GM21526 (cell line): ENCODE measurements around the gene ZBTB12.
A peak's percentile ranks its signal among the peaks of the same experiment; 100 is the strongest.
"Not testable (repeated sequence)": the region's sequence is repeated elsewhere in the genome, so short reads cannot be mapped to it uniquely, and the experiment has no call there.

Experiments used
- ATAC-seq: cut with Tn5 transposase; IDR thresholded peaks from one replicate; pipeline ENCODE4 v1.9.1; 2021; ENCODE audit warnings: moderate library complexity; ENCODE audit not compliant: unreplicated experiment, low FRiP score

Gene ZBTB12

GRCh38 chr6:31877651-31878161, 24.2 kb downstream of the ZBTB12 start:
- no peak for ATAC-seq

DNA sequence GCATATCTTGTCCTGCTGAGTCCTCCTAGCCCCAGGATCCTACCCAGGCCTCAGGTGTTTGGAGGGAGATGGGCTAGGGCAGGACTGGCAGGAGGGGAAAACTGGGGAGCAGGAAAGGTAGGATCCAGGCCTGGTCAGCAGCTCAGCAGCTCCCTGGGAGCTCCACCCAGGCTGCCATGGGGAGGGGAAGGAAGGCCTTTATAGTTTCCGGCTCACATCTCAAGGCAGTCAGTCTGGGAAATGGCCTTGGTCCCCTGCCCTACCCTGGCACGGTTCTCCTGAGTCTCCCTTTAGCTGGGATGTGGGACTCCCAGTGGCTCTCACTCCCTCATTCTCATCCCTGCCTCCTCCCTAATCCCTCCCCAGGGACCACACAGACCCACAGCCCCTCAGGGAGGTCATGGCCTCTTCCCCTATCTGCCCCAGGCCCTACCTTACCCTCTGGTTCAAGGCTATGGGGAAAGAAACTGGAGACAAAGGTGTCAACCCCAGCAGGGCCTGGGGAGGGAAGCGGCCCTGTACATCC, 24.7 kb downstream of the ZBTB12 start:
- ATAC-seq, result no peak

- ATAC-seq, result no peak
Observed at GRCh38 chr6:31876357-31876756, 25.5 kb downstream of the ZBTB12 start.

- ATAC-seq, result no peak
Observed at GRCh38 chr6:31875877-31876276, 26.0 kb downstream of the ZBTB12 start.

- ATAC-seq, result no peak
Observed at GRCh38 chr6:31874836-31875572, 26.9 kb downstream of the ZBTB12 start.

- no peak for ATAC-seq
Observed at GRCh38 chr6:31874084-31874670, 27.7 kb downstream of the ZBTB12 start.

DNA sequence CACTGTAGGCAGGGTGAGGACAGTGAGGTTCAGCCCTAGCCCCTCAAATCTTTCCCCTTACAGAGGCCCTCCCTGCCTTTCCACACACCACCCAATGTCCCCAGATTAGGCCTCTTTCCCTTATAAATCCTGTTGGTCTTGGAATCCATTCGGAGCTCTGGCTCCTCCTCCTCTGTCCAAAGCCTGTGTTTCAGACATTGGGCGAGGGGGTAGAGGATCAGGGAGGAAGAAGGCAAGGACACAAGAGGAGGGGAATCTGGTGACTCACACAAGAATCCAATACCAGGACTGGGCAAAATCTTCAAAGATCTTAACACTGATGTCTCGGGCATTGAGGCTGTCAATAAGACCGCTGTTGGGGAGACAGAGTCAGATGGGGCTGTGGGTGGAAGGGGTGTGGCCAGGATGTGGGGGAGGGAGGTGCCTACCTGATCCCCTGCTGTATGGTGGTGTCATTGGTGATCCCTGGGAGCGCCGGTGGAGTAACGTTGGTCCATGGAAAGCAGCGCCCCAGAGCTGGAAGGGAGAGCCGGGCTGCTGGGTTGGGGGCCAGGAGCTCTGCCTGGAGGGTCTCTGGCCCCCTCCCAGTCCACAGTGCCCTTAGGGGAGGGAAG, 30.7 kb downstream of the ZBTB12 start:
- ATAC-seq, result no peak

DNA sequence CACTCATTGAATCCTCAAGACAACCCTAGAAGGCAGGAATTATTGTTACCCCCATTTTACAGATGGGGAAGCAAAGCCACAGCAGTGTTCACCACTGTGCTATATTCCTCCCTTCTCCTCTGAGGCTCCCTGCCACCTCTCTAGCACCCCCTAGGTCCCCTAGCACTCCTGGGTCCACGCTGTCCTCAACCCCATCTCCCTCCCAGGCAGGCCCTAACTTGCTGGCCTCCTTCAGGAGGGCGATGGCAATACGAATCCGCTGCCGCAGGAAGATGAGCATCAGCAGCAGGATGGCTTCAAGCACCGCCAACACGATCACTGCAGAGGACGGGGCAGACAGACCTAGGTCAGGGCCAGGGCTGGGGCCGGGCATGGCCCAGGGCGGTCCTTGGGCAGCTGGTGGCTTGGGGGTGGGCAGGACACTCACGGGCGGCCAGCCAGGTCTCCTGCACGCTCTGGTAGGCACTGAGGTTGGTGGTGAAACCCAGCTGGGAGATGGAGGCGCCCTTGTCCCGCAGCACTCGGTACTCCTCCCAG, 31.4 kb downstream of the ZBTB12 start:
- no peak for ATAC-seq

GRCh38 chr6:31869343-31869742, 32.5 kb downstream of the ZBTB12 start:
- no peak for ATAC-seq

DNA sequence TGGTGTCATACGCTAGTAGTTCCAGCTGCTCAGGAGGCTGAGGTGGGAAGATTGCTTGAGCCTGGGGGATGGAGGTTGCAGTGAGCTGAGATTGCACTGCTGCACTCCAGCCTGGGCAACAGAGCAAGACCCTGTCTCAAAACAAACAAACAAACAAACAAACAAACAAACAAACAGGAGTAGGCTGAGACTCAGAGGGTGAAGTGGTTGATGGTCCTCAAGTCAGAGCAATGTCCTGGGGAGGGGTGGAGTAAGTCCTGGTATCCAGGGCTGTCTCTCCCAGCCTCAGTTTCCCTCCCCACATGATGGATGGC, 33.3 kb downstream of the ZBTB12 start:
- not testable (repeated sequence) for ATAC-seq

DNA sequence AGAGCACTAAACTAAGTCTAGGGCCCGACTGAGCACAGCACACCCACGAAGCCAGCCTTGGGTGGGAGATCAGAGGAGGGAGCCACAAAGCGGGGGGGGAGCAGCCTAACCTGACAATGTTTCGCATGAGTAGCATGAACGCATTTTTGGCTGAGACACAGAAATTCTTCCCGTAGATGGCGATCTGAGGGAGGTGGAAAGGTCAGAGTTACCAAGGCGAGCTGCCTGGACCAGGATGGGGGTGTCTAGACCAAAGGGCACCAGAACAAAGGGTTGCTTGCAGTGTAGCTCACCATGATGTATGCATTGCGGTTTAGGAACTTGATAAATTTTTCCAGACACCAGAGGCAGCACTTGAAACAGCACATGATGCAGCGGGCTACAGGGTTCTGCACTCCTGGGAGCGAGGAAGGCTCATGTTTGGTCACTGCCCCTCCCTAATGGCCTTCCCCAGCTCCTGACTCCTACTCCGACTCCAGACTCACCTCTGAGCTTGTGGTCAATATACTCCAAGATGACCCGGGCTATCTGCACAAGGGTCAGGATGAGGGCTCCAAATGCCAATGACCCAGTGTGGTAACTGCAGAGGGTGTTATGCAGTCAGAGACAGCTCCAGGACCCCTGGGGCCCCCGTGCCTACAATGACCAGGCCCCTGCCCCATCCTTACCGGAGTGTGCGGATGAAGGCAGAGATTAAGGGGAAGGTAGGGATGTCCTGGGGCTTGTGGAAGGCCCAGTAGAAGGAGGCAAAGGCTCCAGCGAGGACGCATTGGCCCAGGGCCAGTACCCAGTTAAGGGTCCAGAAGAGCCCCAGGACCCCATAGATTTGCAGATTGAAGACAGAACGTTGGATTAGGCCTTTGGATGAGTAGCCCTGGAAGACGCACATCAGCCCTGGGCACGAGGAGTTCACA, 36.4 kb downstream of the ZBTB12 start:
- no peak for ATAC-seq

DNA sequence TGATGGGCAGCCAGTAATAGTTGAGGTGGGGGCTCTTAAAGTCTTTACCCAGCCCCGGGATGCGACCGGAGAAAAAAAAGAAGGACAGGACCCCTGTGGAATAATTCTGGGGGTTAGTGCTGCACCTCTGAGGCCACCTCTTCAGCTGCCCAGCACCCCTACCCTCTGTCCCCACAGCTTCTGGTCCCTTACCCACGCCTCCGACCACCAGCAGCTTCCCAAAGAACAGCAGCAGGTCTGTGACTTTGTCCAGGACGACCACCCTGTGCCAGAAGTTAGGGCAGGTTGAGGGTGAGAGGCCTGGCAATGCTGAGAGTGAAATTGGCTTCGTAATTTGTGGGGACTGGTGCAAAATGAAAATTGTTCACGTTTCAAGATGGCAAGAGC, 37.1 kb downstream of the ZBTB12 start:
- ATAC-seq, result no peak

GRCh38 chr6:31864123-31864562, 37.7 kb downstream of the ZBTB12 start:
- not testable (repeated sequence) for ATAC-seq

DNA sequence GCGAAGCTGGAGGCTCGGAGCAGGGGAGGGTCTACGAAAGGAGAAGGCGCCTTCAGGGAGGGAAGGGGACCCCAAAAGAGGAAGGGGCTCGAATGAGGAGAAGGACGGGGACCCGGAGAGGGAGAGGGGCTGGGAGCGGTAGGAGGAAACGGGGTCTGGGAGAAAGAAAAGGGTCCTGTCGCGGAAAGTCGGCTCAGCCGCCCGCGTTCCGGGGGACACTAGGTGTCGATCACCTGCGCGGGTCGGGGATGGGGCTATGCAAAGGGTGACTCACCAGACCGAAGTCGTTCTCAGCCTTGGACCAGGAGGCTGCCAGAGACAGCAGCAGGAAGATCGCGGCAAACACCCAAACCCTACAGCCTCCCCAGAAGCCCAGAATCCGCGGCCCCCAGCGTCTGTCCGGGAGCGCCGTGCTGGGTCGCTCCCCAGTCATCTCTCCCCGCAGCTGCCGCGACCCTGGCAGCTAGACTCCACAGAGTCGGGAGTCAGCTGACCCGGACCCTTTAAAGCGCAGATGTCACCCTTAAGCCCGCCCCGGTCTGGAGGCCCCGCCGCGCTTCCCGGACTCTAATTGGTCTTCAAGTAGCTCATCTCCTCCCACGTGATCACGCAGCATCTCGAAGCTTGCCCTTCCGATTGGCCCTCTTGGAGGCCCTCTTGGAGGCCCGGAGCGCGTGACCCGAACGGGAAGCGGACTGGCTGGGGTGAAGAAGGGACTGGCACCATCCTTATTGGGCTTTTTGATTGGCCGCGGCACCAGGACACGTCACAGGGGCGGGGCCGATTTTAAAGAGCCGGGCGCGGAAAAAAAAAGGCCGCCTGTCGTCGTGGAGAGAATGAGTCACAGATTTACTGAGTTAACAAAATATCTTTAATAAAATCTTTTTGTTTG, 39.3 kb downstream of the ZBTB12 start, which contains the start of gene NEU1:
Gene NEU1 (minus strand): TSS at position 478 of the 892 bp plus-strand sequence. CDS start 45 bp downstream, at position 433.
- peak; percentile 84 for ATAC-seq

DNA sequence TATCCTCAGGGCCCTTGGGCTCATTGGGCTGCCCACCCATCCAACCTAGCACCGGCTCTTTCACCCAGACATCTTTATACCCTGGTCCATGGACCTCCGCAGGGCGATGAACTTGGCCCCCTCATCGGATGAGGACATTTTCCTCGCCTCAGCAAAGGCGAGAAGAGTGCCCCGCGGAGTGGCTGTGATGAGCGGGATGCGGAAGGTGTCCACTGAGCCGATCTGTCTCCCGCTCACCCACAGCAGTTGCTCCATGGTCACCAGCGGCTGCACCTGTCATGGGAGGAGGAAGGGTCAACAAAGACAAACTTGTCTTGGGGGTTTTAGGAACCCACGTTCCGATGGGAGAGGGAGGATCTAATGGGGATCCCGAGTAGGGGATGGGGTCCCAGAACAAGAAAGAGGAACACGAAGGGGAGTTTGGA, 40.0 kb downstream of the ZBTB12 start:
- no peak for ATAC-seq

DNA sequence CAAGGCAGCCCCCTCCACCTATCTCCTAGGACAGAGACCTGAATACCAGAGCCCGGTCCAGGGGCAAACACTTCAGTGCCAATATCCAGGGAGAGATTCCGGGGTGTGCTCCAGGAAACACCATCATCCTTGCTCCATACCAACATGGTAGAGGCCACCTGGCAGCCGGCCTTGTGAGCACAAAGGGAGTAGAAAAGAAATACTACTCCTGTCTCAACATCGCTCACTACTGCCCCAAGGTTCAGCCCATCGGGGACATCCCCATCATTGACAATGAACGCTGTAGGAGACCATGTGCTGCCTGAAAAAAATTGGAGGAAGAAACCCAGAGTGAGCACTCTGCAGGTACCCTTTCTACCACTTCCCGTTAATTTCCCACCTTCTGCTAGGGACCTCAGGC, 40.7 kb downstream of the ZBTB12 start:
- ATAC-seq, result no peak

GRCh38 chr6:31860349-31860748, 41.5 kb downstream of the ZBTB12 start:
- no peak for ATAC-seq

- ATAC-seq, result no peak
Observed at GRCh38 chr6:31859923-31860322, 42.0 kb downstream of the ZBTB12 start.

DNA sequence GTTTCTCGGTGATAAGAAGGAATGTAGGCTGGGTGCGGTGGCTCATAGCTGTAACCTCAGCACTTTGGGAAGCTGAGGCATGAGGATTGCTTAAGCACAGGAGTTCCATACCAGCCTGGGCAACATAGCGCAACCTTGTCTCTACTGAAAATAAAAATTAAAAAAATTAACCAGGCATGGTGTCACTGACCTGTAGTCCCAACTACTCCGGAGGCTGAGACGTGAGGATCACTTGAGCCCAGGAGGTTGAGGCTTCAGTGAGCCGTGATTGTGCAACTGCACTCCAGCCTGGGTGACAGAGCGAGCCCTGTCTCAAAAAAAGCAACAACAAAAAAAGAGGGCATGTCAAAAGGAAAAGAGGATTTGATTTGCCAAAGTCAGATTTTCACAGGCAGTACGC, 43.2 kb downstream of the ZBTB12 start:
- no peak for ATAC-seq
